Measurements from ENCODE around the gene ARL13B. TPM values are rescaled to one million over a fixed set of nuclear protein-coding genes. Genes with fewer than 3 reads are reported as not detected.
A peak's percentile ranks its signal among the peaks of the same experiment; 100 is the strongest.
"Not testable (repeated sequence)": the region's sequence is repeated elsewhere in the genome, so short reads cannot be mapped to it uniquely, and the experiment has no call there.

The ARL13B gene
- total RNA-seq, 1 experiment from 2014 or later = 16.5 TPM

- H3K9me3 ChIP-seq (ENCODE audit: low read length) = no peaks in the 10 kb centered on the region
- no peak overlapping the region for H3K9ac ChIP-seq (ENCODE audit: low read length)
- peaks cover 39% of the 10 kb centered on the region for H3K79me2 ChIP-seq (ENCODE audit: low read length)
- no peaks in the 10 kb centered on the region for H3K9me2 ChIP-seq (replicated peaks; ENCODE audit: insufficient read depth, low read length)
- H3K4me2 ChIP-seq (ENCODE audit: low read depth, low read length, poor library complexity, severe bottlenecking) = no peak overlapping the region
- no peak overlapping the region for H3K27ac ChIP-seq (ENCODE audit: low read length)
- no peak overlapping the region for H2AFZ ChIP-seq (ENCODE audit: low read length)
- peaks cover 4% of the 10 kb centered on the region; the same call in 1 of the 2 replicates for H3K36me3 ChIP-seq (ENCODE audit: insufficient read depth, low read length)
- no peaks in the 10 kb centered on the region for H3K27me3 ChIP-seq (ENCODE audit: low read length)
- H3K4me1 ChIP-seq (ENCODE audit: low read length) = no peaks in the 10 kb centered on the region
- H3K4me3 ChIP-seq (ENCODE audit: low read length) = no peak overlapping the region
- no peak for DNase-seq
- H4K20me1 ChIP-seq (ENCODE audit: insufficient read depth, low read depth, low read length) = no peaks in the 10 kb centered on the region
Observed at GRCh38 chr3:94024385-94024784, 44.4 kb downstream of the ARL13B start.

- H3K9ac ChIP-seq (ENCODE audit: low read length) = no peak overlapping the region
- no peak for DNase-seq
- no peak overlapping the region for H3K27ac ChIP-seq (ENCODE audit: low read length)
- no peaks in the 10 kb centered on the region for H4K20me1 ChIP-seq (ENCODE audit: insufficient read depth, low read depth, low read length)
- H3K27me3 ChIP-seq (ENCODE audit: low read length) = no peaks in the 10 kb centered on the region
- peaks cover 31% of the 10 kb centered on the region for H3K79me2 ChIP-seq (ENCODE audit: low read length)
- no peak overlapping the region for H2AFZ ChIP-seq (ENCODE audit: low read length)
- H3K4me3 ChIP-seq (ENCODE audit: low read length) = no peak overlapping the region
- H3K9me3 ChIP-seq (ENCODE audit: low read length) = no peaks in the 10 kb centered on the region
- H3K4me1 ChIP-seq (ENCODE audit: low read length) = no peaks in the 10 kb centered on the region
- H3K9me2 ChIP-seq (replicated peaks; ENCODE audit: insufficient read depth, low read length) = no peaks in the 10 kb centered on the region
- peaks cover 4% of the 10 kb centered on the region; the same call in 1 of the 2 replicates for H3K36me3 ChIP-seq (ENCODE audit: insufficient read depth, low read length)
- no peak overlapping the region for H3K4me2 ChIP-seq (ENCODE audit: low read depth, low read length, poor library complexity, severe bottlenecking)
Observed at GRCh38 chr3:94026623-94027022, 46.7 kb downstream of the ARL13B start.

- DNase-seq = no peak
- Histone ChIP-seq H3K4me1 (ENCODE audit: low read length) (no peaks in the 10 kb centered on the region), H3K9ac (ENCODE audit: low read length) (no peak within 1 kb of the TSS), H3K9me3 (ENCODE audit: low read length) (no peaks in the 10 kb centered on the region), H3K27me3 (ENCODE audit: low read length) (no peaks in the 10 kb centered on the region), H4K20me1 (ENCODE audit: insufficient read depth, low read depth, low read length) (no peaks in the 10 kb centered on the region), H3K9me2 (replicated peaks; ENCODE audit: insufficient read depth, low read length) (no peaks in the 10 kb centered on the region), H3K27ac (ENCODE audit: low read length) (no peak within 1 kb of the TSS), H3K4me3 (ENCODE audit: low read length) (no peak within 1 kb of the TSS), H2AFZ (ENCODE audit: low read length) (no peak within 1 kb of the TSS), H3K4me2 (ENCODE audit: low read depth, low read length, poor library complexity, severe bottlenecking) (no peak within 1 kb of the TSS), H3K79me2 (ENCODE audit: low read length) (peaks cover 25% of the 10 kb centered on the region), H3K36me3 (ENCODE audit: insufficient read depth, low read length) (peaks cover under 1% of the 10 kb centered on the region; the same call in 1 of the 2 replicates)
Observed at GRCh38 chr3:94028093-94028837, 48.3 kb downstream of the ARL13B start, which contains the start of gene STX19. TSS of gene STX19 (minus strand) at chr3:94028597. CDS start at chr3:94015269, 13,328 bp downstream.

- peak; percentile 61 for DNase-seq
- Histone ChIP-seq H3K9ac (ENCODE audit: low read length) (no peak overlapping the region), H3K9me2 (replicated peaks; ENCODE audit: insufficient read depth, low read length) (no peaks in the 10 kb centered on the region), H3K4me1 (ENCODE audit: low read length) (no peaks in the 10 kb centered on the region), H3K27me3 (ENCODE audit: low read length) (no peaks in the 10 kb centered on the region), H3K9me3 (ENCODE audit: low read length) (no peaks in the 10 kb centered on the region), H3K27ac (ENCODE audit: low read length) (no peak overlapping the region), H2AFZ (ENCODE audit: low read length) (no peak overlapping the region), H3K36me3 (ENCODE audit: insufficient read depth, low read length) (peaks cover 4% of the 10 kb centered on the region; the same call in 1 of the 2 replicates), H3K79me2 (ENCODE audit: low read length) (0 out of 2 replicates have a peak, but pooled peaks cover 3% of the 10 kb centered on the region), H3K4me3 (ENCODE audit: low read length) (no peak overlapping the region), H4K20me1 (ENCODE audit: insufficient read depth, low read depth, low read length) (no peaks in the 10 kb centered on the region), H3K4me2 (ENCODE audit: low read depth, low read length, poor library complexity, severe bottlenecking) (no peak overlapping the region)
Observed at GRCh38 chr3:94036909-94037507, 57.1 kb downstream of the ARL13B start.

- H3K9me2 ChIP-seq (replicated peaks; ENCODE audit: insufficient read depth, low read length) = no peaks in the 10 kb centered on the region
- no peak overlapping the region for H3K4me3 ChIP-seq (ENCODE audit: low read length)
- peaks cover 3% of the 10 kb centered on the region; the same call in 1 of the 2 replicates for H3K36me3 ChIP-seq (ENCODE audit: insufficient read depth, low read length)
- H3K27ac ChIP-seq (ENCODE audit: low read length) = no peak overlapping the region
- no peak overlapping the region for H3K4me2 ChIP-seq (ENCODE audit: low read depth, low read length, poor library complexity, severe bottlenecking)
- no peak overlapping the region for H3K9ac ChIP-seq (ENCODE audit: low read length)
- no peak overlapping the region for H2AFZ ChIP-seq (ENCODE audit: low read length)
- H3K79me2 ChIP-seq (ENCODE audit: low read length) = no peaks in the 10 kb centered on the region
- H4K20me1 ChIP-seq (ENCODE audit: insufficient read depth, low read depth, low read length) = no peaks in the 10 kb centered on the region
- peak; percentile 42 for DNase-seq
- no peaks in the 10 kb centered on the region for H3K27me3 ChIP-seq (ENCODE audit: low read length)
- no peaks in the 10 kb centered on the region for H3K4me1 ChIP-seq (ENCODE audit: low read length)
- H3K9me3 ChIP-seq (ENCODE audit: low read length) = no peaks in the 10 kb centered on the region
Observed at GRCh38 chr3:94043285-94043684, 63.3 kb downstream of the ARL13B start.

GRCh38 chr3:94044100-94044936, 64.4 kb downstream of the ARL13B start:
- not testable (repeated sequence) for H3K4me3 ChIP-seq (ENCODE audit: low read length); H3K9ac ChIP-seq (ENCODE audit: low read length); H2AFZ ChIP-seq (ENCODE audit: low read length); H3K4me1 ChIP-seq (ENCODE audit: low read length); H3K27ac ChIP-seq (ENCODE audit: low read length); DNase-seq; H3K9me2 ChIP-seq (replicated peaks; ENCODE audit: insufficient read depth, low read length); H4K20me1 ChIP-seq (ENCODE audit: insufficient read depth, low read depth, low read length); H3K79me2 ChIP-seq (ENCODE audit: low read length); H3K36me3 ChIP-seq (ENCODE audit: insufficient read depth, low read length); H3K9me3 ChIP-seq (ENCODE audit: low read length); H3K27me3 ChIP-seq (ENCODE audit: low read length); H3K4me2 ChIP-seq (ENCODE audit: low read depth, low read length, poor library complexity, severe bottlenecking)

GRCh38 chr3:94046533-94046932, 66.6 kb downstream of the ARL13B start:
- H3K4me1 ChIP-seq (ENCODE audit: low read length) = peaks cover 5% of the 10 kb centered on the region
- peaks cover 3% of the 10 kb centered on the region; the same call in 1 of the 2 replicates for H3K36me3 ChIP-seq (ENCODE audit: insufficient read depth, low read length)
- no peaks in the 10 kb centered on the region for H3K79me2 ChIP-seq (ENCODE audit: low read length)
- no peaks in the 10 kb centered on the region for H3K27me3 ChIP-seq (ENCODE audit: low read length)
- no peak overlapping the region for H2AFZ ChIP-seq (ENCODE audit: low read length)
- no peaks in the 10 kb centered on the region for H4K20me1 ChIP-seq (ENCODE audit: insufficient read depth, low read depth, low read length)
- no peak overlapping the region for H3K9ac ChIP-seq (ENCODE audit: low read length)
- no peaks in the 10 kb centered on the region for H3K9me2 ChIP-seq (replicated peaks; ENCODE audit: insufficient read depth, low read length)
- no peak overlapping the region for H3K4me3 ChIP-seq (ENCODE audit: low read length)
- no peaks in the 10 kb centered on the region for H3K9me3 ChIP-seq (ENCODE audit: low read length)
- H3K27ac ChIP-seq (ENCODE audit: low read length) = no peak overlapping the region
- H3K4me2 ChIP-seq (ENCODE audit: low read depth, low read length, poor library complexity, severe bottlenecking) = no peak overlapping the region
- no peak for DNase-seq

GRCh38 chr3:94049267-94049666, 69.3 kb downstream of the ARL13B start:
- Histone ChIP-seq H3K4me1 (ENCODE audit: low read length) (peaks cover 5% of the 10 kb centered on the region), H3K4me3 (ENCODE audit: low read length) (no peak overlapping the region), H3K9me3 (ENCODE audit: low read length) (no peaks in the 10 kb centered on the region), H3K4me2 (ENCODE audit: low read depth, low read length, poor library complexity, severe bottlenecking) (no peak overlapping the region), H4K20me1 (ENCODE audit: insufficient read depth, low read depth, low read length) (no peaks in the 10 kb centered on the region), H3K9ac (ENCODE audit: low read length) (no peak overlapping the region), H3K9me2 (replicated peaks; ENCODE audit: insufficient read depth, low read length) (no peaks in the 10 kb centered on the region), H3K79me2 (ENCODE audit: low read length) (no peaks in the 10 kb centered on the region), H3K27ac (ENCODE audit: low read length) (no peak overlapping the region), H3K36me3 (ENCODE audit: insufficient read depth, low read length) (peaks cover 5% of the 10 kb centered on the region), H2AFZ (ENCODE audit: low read length) (no peak overlapping the region), H3K27me3 (ENCODE audit: low read length) (no peaks in the 10 kb centered on the region)
- DNase-seq = no peak

Data from Karpas-422 (cell line).